Hematopoietic multipotent progenitor cell (in vitro differentiated cells): ENCODE results near the gene C10orf53. TPM values are rescaled to one million over a fixed set of nuclear protein-coding genes. Genes with fewer than 3 reads are reported as not detected.
"Not testable (repeated sequence)": the region's sequence is repeated elsewhere in the genome, so short reads cannot be mapped to it uniquely, and the experiment has no call there.

Experiments used
- DNase-seq, 3 donors: peaks; one replicate each; pipeline ENCODE4 v3.0.0-alpha.2; 2011 to 2015; ENCODE audit warnings: low read depth in 2 of 3, low spot score in 2 of 3
- total RNA-seq: library from RNA; depleted of rRNA; stranded (reverse); fragments of >200 nt; gene quantifications from one replicate; pipeline ENCODE4 v1.2.3, GENCODE V29; 2012

The C10orf53 gene
- total RNA-seq, 1 donor = under 0.01 TPM

GRCh38 chr10:49686651-49687050, 7.2 kb downstream of the C10orf53 start:
- DNase-seq = no peak

GRCh38 chr10:49688261-49688846, 8.9 kb downstream of the C10orf53 start:
- no peak for DNase-seq

DNA sequence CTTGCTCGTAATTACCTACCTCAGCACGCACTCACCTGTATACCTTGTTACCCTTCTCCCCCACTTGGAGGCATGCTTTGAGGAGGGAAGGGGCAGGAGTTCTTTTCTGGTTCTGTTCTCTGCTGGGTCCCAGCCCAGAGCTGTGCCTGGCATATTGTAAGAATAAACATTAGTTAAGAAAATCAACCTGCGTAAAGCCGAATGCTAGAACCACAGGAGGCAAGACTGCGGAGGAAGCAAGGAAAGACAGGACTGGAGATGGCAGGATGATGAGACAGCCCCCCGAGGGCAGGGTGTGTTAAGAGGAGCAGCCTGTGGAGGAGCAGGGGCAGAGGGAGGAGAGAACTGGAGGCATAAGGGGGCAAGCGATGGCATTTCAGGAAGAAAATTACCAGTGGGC, 9.5 kb downstream of the C10orf53 start:
- no peak for DNase-seq

- DNase-seq = no peak
Observed at GRCh38 chr10:49689882-49690510, 10.5 kb downstream of the C10orf53 start.

GRCh38 chr10:49690698-49691356, 11.4 kb downstream of the C10orf53 start:
- no peak for DNase-seq

DNA sequence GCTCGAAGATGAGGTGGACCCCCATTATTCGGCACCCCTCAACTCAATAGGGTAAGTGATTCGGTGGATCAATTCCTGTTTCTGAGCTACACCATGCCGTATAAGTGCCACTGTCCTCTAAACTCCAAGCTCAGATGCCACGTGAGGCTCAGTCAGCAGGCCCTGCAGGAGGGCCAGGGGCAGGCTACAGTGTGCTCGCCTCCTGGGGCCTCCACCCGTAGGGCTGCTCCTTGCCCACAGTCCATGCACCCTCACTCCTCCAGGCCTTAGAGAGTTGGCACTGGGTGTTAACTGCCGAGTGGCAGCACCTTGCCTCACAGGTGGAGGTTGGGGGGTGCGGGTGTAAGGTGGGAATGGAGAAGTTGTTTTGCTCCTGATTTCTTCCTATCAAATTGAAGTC, 12.1 kb downstream of the C10orf53 start:
- DNase-seq = no peak

GRCh38 chr10:49694466-49694865, 15.0 kb downstream of the C10orf53 start:
- DNase-seq = no peak

DNA sequence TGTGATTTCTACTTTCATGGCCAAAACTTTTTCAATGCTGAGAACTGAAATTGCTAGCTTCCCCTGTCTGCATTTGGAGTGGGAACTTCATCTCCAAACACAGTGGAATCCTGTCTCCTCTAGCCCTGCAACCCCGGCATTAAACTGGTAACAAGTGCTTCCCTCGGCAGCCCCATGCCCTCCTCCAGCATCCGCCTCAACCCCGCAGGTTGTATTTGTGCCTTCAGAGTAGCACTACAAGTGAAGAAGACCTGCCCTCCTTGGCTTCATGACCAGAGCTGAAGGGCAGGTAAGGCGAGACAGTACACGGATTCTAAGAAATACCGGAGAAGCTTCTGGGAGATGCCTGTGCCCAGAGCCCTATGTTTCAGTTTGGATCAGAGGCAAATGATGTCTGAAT, 16.9 kb downstream of the C10orf53 start:
- DNase-seq = no peak

DNA sequence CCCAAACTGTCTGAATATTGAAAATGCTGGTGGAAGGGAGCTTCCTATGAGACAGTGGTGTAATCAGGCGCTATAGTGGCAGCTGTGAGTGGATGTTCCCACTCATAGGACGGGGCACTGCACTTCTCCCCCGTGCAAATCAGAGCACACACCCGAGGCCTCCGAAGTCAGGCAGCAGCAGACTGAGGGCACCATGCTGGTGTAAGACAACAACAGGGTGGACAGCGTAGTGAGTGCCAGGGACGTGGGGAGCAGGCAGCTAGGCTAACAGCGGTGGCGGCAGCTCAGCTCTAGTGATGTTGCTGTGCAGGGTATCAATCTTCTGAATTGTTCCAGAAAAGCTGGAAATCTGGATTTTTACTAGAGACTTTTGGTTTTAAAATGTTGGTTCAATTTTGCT, 19.2 kb downstream of the C10orf53 start:
- no peak for DNase-seq

DNA sequence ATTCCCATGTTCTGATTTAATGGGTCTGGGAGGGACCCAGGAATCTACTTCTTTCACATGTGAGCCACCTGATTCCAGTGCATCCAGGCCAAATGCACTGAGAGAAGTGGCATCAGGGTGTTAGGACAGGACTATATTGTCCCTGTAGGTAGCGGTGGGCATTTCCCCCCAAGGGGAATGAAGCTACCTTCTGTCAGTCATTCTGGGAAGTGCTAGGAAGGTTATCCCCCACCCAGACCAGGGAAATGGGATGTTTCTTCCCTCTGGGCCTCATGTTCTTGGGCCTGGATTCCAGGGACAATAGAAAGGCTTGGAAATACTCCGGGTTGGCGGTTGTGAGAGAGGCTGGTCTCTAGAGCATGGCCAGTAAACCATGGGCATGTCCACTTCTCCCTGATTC, 20.8 kb downstream of the C10orf53 start:
- no peak for DNase-seq

DNA sequence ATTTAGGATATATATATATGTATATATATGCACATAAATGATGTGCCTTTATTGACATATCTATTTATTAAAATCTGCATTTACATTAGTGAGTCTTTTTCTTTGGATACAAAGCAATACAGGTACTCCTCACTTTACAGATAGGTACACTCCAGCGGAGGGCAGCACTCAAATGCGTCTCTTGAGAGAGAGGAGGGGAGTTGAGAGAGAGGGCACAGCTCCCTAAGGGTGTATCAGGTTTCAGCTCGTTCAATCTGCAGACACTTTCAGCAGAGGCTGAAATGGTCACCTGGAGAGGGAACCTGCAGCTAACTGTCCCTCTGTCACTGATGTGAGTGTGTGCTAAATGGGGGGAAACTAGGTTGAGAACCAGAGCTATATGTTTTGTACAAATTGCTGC, 21.5 kb downstream of the C10orf53 start:
- no peak for DNase-seq

- DNase-seq = no peak
Observed at GRCh38 chr10:49707585-49707984, 28.1 kb downstream of the C10orf53 start.

GRCh38 chr10:49709934-49710333, 30.5 kb downstream of the C10orf53 start:
- no peak for DNase-seq

DNA sequence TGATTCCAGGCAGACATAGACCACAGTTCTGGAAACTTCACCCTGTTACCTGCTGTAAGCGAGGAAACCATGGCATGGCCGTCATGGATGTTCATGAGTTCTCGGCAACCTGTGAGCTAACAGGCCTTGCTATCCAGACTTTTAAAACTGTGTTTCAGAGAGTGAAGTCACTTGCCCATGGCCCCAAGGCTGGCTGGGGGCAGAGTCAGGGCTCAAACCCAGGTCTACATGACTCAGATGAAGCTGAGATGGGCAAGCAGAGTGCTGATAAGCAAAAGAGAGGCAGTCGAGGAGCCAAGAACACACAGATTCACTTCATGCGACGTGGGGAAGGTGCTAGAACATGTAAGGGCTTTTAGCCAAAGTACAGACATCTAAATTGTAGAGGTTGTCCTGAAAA, 31.5 kb downstream of the C10orf53 start:
- DNase-seq = no peak

DNA sequence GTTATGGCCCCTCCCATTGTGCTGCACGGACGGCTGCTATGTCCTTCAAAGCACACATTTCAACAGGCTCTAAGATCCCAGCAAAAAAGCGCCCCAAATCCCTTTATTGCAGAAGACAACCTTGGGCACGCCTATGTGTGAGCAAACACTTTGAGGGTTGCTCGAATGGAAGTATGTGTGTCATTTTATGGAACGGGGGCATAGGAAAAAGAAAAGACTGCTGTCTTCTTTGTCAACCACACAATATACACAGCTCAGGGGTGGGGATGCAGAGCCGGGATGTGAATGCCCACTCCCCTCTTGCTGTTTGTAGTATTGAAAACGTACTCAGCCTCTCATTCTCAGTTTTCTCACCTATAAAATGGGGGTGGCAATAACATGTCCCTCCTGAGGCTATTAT, 32.0 kb downstream of the C10orf53 start:
- no peak for DNase-seq

- DNase-seq = no peak
Observed at GRCh38 chr10:49713266-49713665, 33.8 kb downstream of the C10orf53 start.

GRCh38 chr10:49715157-49715556, 35.7 kb downstream of the C10orf53 start:
- not testable (repeated sequence) for DNase-seq

DNA sequence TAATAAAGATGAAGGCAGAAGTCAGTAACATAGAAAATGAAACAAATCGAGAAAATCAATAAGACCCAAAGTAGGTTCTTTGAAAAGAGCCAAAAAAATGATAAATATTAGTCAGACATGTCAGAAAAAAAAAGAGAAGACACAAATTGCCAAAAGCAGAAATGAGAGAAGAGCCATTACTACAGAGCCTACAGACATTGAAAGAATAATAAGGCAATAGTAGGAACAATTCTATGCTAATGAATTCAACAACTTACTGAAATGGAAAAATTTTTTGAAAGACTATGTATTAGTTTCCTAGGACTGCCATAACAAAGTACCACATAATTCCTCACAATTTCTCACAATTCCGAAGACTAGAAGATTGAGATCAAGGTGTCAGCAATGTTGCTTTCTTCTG, 47.1 kb downstream of the C10orf53 start:
- DNase-seq = no peak

DNA sequence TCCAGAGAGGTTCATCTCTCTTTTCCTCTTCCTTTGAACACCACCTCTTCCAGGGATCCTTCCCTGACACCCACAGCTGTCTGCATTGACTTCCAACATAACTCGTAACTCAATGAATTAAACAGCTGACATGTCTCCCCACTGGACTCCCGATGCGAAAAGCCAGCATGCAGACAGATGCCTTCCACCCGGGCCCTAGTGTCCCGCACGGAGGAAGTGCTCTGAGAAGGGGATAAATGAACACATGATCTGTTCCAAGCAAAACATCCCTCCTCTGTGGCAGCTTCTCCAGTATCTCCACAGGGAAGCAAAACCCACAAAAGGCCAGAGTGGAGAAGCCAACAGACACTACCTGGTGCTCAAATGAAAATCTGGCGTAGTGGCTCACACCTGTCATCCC, 54.4 kb downstream of the C10orf53 start:
- DNase-seq = no peak

- DNase-seq = no peak
Observed at GRCh38 chr10:49734676-49735075, 55.2 kb downstream of the C10orf53 start.

- DNase-seq = no peak
Observed at GRCh38 chr10:49735161-49735560, 55.7 kb downstream of the C10orf53 start.

- no peak for DNase-seq
Observed at GRCh38 chr10:49735848-49736563, 56.6 kb downstream of the C10orf53 start.
